HCT116 (cell line): ENCODE data around the gene NCAPH2. TPM values are rescaled to one million over a fixed set of nuclear protein-coding genes. Genes with fewer than 3 reads are reported as not detected.

Experiments used
- ATAC-seq: fragments of 200-7000 bp; cut with Tn5 transposase; 2 replicates; pipeline ENCODE4 v1.9.1; 2020; ENCODE audit warnings: mild to moderate bottlenecking, moderate library complexity
- BruUV-seq: library from RNA; stranded (reverse); fragments of 400-500 nt; replicated peaks from 2 replicates; lab custom pipeline; 2021; lab: Mats Ljungman, UMichigan
- CTCF ChIA-PET: fragments of 300-600 bp; sonication (Branson Sonifier 250); formaldehyde crosslinking; loops from one replicate; lab custom pipeline; 2021; ENCODE audit warnings: antibody characterized with exemption; lab: Charles Lee
- POLR2A ChIA-PET: fragments of 300-600, 350-600 bp; sonication (Branson Sonifier 250); formaldehyde crosslinking; loops from one replicate; lab custom pipeline; 2021; ENCODE audit warnings: antibody characterized with exemption; lab: Charles Lee
- RAD21 ChIA-PET, 2 experiments: fragments of 300-600 bp; sonication (Branson Sonifier 250); formaldehyde crosslinking; loops; one replicate each; lab custom pipeline; 2023; ENCODE audit warnings: low total read pairs in 2 of 2; ENCODE audit not compliant: uncharacterized antibody in 2 of 2, unreplicated experiment in 2 of 2, low non-redundant PET in 1 of 2; lab: Charles Lee
- DNase-seq: peaks from one replicate; pipeline ENCODE4 v3.0.0-alpha.2; 2010; ENCODE audit warnings: low read depth, low spot score
- H2AFZ ChIP-seq: fragments of 200-600 bp; shearing (Covaris generic), sonication (generic); 2 replicates; pipeline ENCODE4 v1.6.1; 2017; ENCODE audit warnings: low read depth, mixed run types, mixed read lengths, antibody characterized with exemption, low read length; ENCODE audit not compliant: poor library complexity, severe bottlenecking
- H3K27ac ChIP-seq: 2 replicates; pipeline ENCODE4 v1.5.1; 2012; ENCODE audit warnings: low read depth, low read length
- H3K27me3 ChIP-seq: fragments of 200-600 bp; sonication (generic); 2 replicates; pipeline ENCODE4 v1.6.1; 2016; ENCODE audit warnings: mixed run types, low read length, mixed read lengths; ENCODE audit not compliant: insufficient read depth
- H3K36me3 ChIP-seq, 2 experiments: fragments of 200-500 bp in 1 of 2; fragments of 200-600 bp in 1 of 2; sonication (Bioruptor generic) in 1 of 2; sonication (generic) in 1 of 2; 2 replicates each; pipeline versions ENCODE4 v1.5.1 to v1.6.1; 2014 to 2016; ENCODE audit warnings: low read length in 2 of 2, inconsistent platforms in 1 of 2, mixed read lengths in 1 of 2, mixed run types in 1 of 2; ENCODE audit not compliant: insufficient read depth in 2 of 2, control insufficient read depth in 1 of 2
- H3K4me1 ChIP-seq, 2 experiments: fragments of 200-600 bp in 1 of 2; sonication (generic) in 1 of 2; 2 replicates each; pipeline versions ENCODE4 v1.5.1 to v1.6.1; 2012 to 2017; ENCODE audit warnings: low read length in 2 of 2, inconsistent platforms in 1 of 2, mild to moderate bottlenecking in 1 of 2, mixed read lengths in 1 of 2, mixed run types in 1 of 2, moderate library complexity in 1 of 2; ENCODE audit not compliant: insufficient read depth in 2 of 2, control insufficient read depth in 1 of 2
- H3K4me2 ChIP-seq: fragments of 200-600 bp; sonication (generic); 2 replicates; pipeline ENCODE4 v1.6.1; 2017; ENCODE audit warnings: mixed run types, low read length, mixed read lengths
- H3K4me3 ChIP-seq, 2 experiments: fragments of 200-600 bp in 1 of 2; sonication (generic) in 1 of 2; replicated peaks in 1 of 2; 2 replicates each; pipeline ENCODE4 v1.5.1; 2011 to 2016; ENCODE audit warnings: low read length in 2 of 2, control low read depth in 1 of 2, low read depth in 1 of 2, mild to moderate bottlenecking in 1 of 2, mixed read lengths in 1 of 2, mixed run types in 1 of 2
- H3K79me2 ChIP-seq: fragments of 200-600 bp; sonication (generic); 2 replicates; pipeline ENCODE4 v1.6.1; 2017; ENCODE audit warnings: mild to moderate bottlenecking, mixed run types, low read length, moderate library complexity, mixed read lengths; ENCODE audit not compliant: insufficient read depth
- H3K9ac ChIP-seq: fragments of 200-600 bp; sonication (generic); 2 replicates; pipeline ENCODE4 v1.6.1; 2016; ENCODE audit warnings: low read length, mixed read lengths
- H3K9me2 ChIP-seq: fragments of 200-600 bp; sonication (generic), shearing (Covaris generic); 2 replicates; pipeline ENCODE4 v1.6.1; 2017; ENCODE audit warnings: mixed run types, mild to moderate bottlenecking, moderate library complexity; ENCODE audit not compliant: insufficient read depth
- H3K9me3 ChIP-seq, 2 experiments: fragments of 200-500 bp in 1 of 2; fragments of 200-600 bp in 1 of 2; sonication (Bioruptor generic) in 1 of 2; sonication (generic) in 1 of 2; 2 replicates each; pipeline ENCODE4 v1.6.1; 2014 to 2017; ENCODE audit warnings: low read length in 2 of 2, mixed read lengths in 2 of 2, inconsistent platforms in 1 of 2, low read depth in 1 of 2, mild to moderate bottlenecking in 1 of 2, mixed run types in 1 of 2, moderate library complexity in 1 of 2; ENCODE audit not compliant: control insufficient read depth in 1 of 2, insufficient read depth in 1 of 2
- H4K20me1 ChIP-seq: fragments of 200-600 bp; sonication (generic), shearing (Covaris generic); 2 replicates; pipeline ENCODE4 v1.6.1; 2017; ENCODE audit warnings: mixed run types, mild to moderate bottlenecking, moderate library complexity; ENCODE audit not compliant: insufficient read depth
- ATF3 ChIP-seq: IDR thresholded peaks from 2 replicates; pipeline ENCODE4 v1.6.1; 2012
- CBX3 ChIP-seq: IDR thresholded peaks from 2 replicates; pipeline ENCODE4 v1.6.1; 2012; ENCODE audit warnings: low read depth
- ELF1 ChIP-seq: IDR thresholded peaks from 2 replicates; pipeline ENCODE4 v1.6.1; 2012; ENCODE audit warnings: low read depth, borderline replicate concordance
- EZH2phosphoT487 ChIP-seq: fragments of 200-600 bp; IDR thresholded peaks from 2 replicates; pipeline ENCODE4 v1.6.1; 2018; ENCODE audit warnings: antibody characterized with exemption, borderline replicate concordance
- FOSL1 ChIP-seq: IDR thresholded peaks from 2 replicates; pipeline ENCODE4 v1.6.1; 2012; ENCODE audit warnings: low read depth
- POLR2A ChIP-seq: IDR thresholded peaks from 2 replicates; pipeline ENCODE4 v1.7.0; 2011; ENCODE audit warnings: borderline replicate concordance; ENCODE audit not compliant: insufficient read depth, insufficient read length; ENCODE audit errors: extremely low read depth
- POLR2AphosphoS5 ChIP-seq: IDR thresholded peaks from 2 replicates; pipeline ENCODE4 v1.6.1; 2011; ENCODE audit warnings: mild to moderate bottlenecking, low read depth, low read length, moderate library complexity
- SIN3A ChIP-seq: IDR thresholded peaks from 2 replicates; pipeline ENCODE4 v1.6.1; 2012; ENCODE audit warnings: low read depth
- SP1 ChIP-seq: IDR thresholded peaks from 2 replicates; pipeline ENCODE4 v1.6.1; 2012; ENCODE audit warnings: low read depth
- TCF7L2 ChIP-seq: IDR thresholded peaks from 2 replicates; pipeline ENCODE4 v1.7.0; 2011; ENCODE audit warnings: borderline replicate concordance, inconsistent platforms; ENCODE audit not compliant: insufficient read depth, insufficient read length; ENCODE audit errors: extremely low read depth
- ZBTB33 ChIP-seq: IDR thresholded peaks from 2 replicates; pipeline ENCODE4 v1.6.1; 2011; ENCODE audit warnings: mild to moderate bottlenecking, low read length, moderate library complexity; ENCODE audit not compliant: insufficient replicate concordance; ENCODE audit errors: extremely low read depth
- ZFX ChIP-seq: fragments of 450-650 bp; IDR thresholded peaks from 2 replicates; pipeline ENCODE4 v1.6.1; 2017
- ZNF274 ChIP-seq: fragments of 200-500 bp; sonication (Bioruptor generic); IDR thresholded peaks from 2 replicates; pipeline ENCODE4 v1.6.1; 2014; ENCODE audit warnings: mild to moderate bottlenecking, low read depth, low read length, inconsistent platforms
- intact Hi-C: fragments of 100-400 bp; cut with micrococcal nuclease; formaldehyde crosslinking; loops from 2 replicates; pipeline ENCODE4 v1.10.0; 2022
- total RNA-seq: library from RNA; stranded (reverse); gene quantifications from one replicate; pipeline ENCODE4 v1.2.1, GENCODE V29; 2021; ENCODE audit not compliant: unreplicated experiment

NCAPH2 gene
- total RNA-seq, 1 experiment from 2014 or later: 99.1 TPM

GRCh38 chr22:50467341-50467740, 40.7 kb upstream of the NCAPH2 start (continued):
- TF ChIP-seq EZH2phosphoT487 (no peak), POLR2AphosphoS5 (no peak), ZFX (no peak), ATF3 (no peak), ZNF274 (no peak), FOSL1 (no peak), ELF1 (no peak)

- RAD21 ChIA-PET: no interaction called here
- intact Hi-C loops: no loop called here
- BruUV-seq: no TSS peak
- POLR2A ChIA-PET: no interaction called here
- H3K9ac ChIP-seq: no peak overlapping the region
- no peak overlapping the region for H2AFZ ChIP-seq
- CTCF ChIA-PET: no interaction called here
- peaks cover 6% of the 10 kb centered on the region; the same call in 1 of the 2 replicates for H4K20me1 ChIP-seq
- no peak for DNase-seq
- no peaks in the 10 kb centered on the region for H3K9me2 ChIP-seq
- H3K79me2 ChIP-seq: peaks cover 44% of the 10 kb centered on the region
- no peak for TF ChIP-seq CBX3
- TF ChIP-seq TCF7L2: no peak
- TF ChIP-seq SIN3A: no peak
- no peak for TF ChIP-seq POLR2A
- no peak for TF ChIP-seq FOSL1
- TF ChIP-seq ZBTB33: no peak
- no peak for TF ChIP-seq SP1
- no peaks in the 10 kb centered on the region for H3K27me3 ChIP-seq
- H3K4me1 ChIP-seq: peaks cover 19 to 35% of the 10 kb centered on the region in 2 experiments
- H3K27ac ChIP-seq: no peak overlapping the region
- no peak overlapping the region for H3K4me3 ChIP-seq
- H3K9me3 ChIP-seq: no peaks in the 10 kb centered on the region
- peaks cover 7 to 11% of the 10 kb centered on the region in 2 experiments; a peak in 3 of 4 replicates for H3K36me3 ChIP-seq
- ATAC-seq: no peak
- H3K4me2 ChIP-seq: no peak overlapping the region
These were observed 40.1 kb upstream of the NCAPH2 start for GRCh38 chr22:50467773-50468440.
